ENCODE measurements around the gene CCT4.
"Not testable (repeated sequence)": the region's sequence is repeated elsewhere in the genome, so short reads cannot be mapped to it uniquely, and the experiment has no call there.

The CCT4 gene

GRCh38 chr2:61878761-61879160 lies 9.7 kb downstream of the CCT4 start:
- DNase-seq = no peak

GRCh38 chr2:61877571-61878245 lies 10.7 kb downstream of the CCT4 start:
- no peak for DNase-seq

GRCh38 chr2:61876400-61876799 lies 12.1 kb downstream of the CCT4 start:
- DNase-seq = no peak

GRCh38 chr2:61866482-61867089 lies 21.9 kb downstream of the CCT4 start:
- DNase-seq = not testable (repeated sequence)

- DNase-seq = no peak
Observed at GRCh38 chr2:61862085-61862484, 26.4 kb downstream of the CCT4 start.

- no peak for DNase-seq
Observed at GRCh38 chr2:61857224-61857623, 31.2 kb downstream of the CCT4 start.

- DNase-seq = no peak
Observed at GRCh38 chr2:61855318-61855613, 33.2 kb downstream of the CCT4 start.

- DNase-seq = peak; percentile 89
Observed at GRCh38 chr2:61854564-61855317, 33.7 kb downstream of the CCT4 start.

- peak; percentile 76 for DNase-seq
Observed at GRCh38 chr2:61853847-61854563, 34.5 kb downstream of the CCT4 start, which contains the start of gene FAM161A. TSS of gene FAM161A (minus strand) at chr2:61854060. CDS start at chr2:61854041, 19 bp downstream.

- DNase-seq = no peak
Observed at GRCh38 chr2:61853086-61853846, 35.2 kb downstream of the CCT4 start.

- DNase-seq = not testable (repeated sequence)
Observed at GRCh38 chr2:61851270-61851669, 37.2 kb downstream of the CCT4 start.

GRCh38 chr2:61845320-61845719 lies 43.1 kb downstream of the CCT4 start:
- no peak for DNase-seq

- no peak for DNase-seq
Observed at GRCh38 chr2:61841286-61841685, 47.2 kb downstream of the CCT4 start.

GRCh38 chr2:61834893-61835292 lies 53.6 kb downstream of the CCT4 start:
- DNase-seq = no peak

- DNase-seq = no peak
Observed at GRCh38 chr2:61833971-61834370, 54.5 kb downstream of the CCT4 start.

- no peak for DNase-seq
Observed at GRCh38 chr2:61832183-61832841, 56.1 kb downstream of the CCT4 start.

GRCh38 chr2:61822255-61822654 lies 66.2 kb downstream of the CCT4 start:
- no peak for DNase-seq

Data from activated naive CD4-positive, alpha-beta T cell treated with anti-CD3 and anti-CD28 coated beads, Interleukin-2, amount 50 U/mL, for 16 hours (primary cell).